NCI-H1092 treated with DMSO at 0.1 percent for 48 hours (cell line): ENCODE data around the gene NANOG.
"Not testable (repeated sequence)": the region's sequence is repeated elsewhere in the genome, so short reads cannot be mapped to it uniquely, and the experiment has no call there.

Source experiments
- DNase-seq: peaks from one replicate; lab custom pipeline; 2025; lab: John Stamatoyannopoulos, UW

NANOG gene

DNA sequence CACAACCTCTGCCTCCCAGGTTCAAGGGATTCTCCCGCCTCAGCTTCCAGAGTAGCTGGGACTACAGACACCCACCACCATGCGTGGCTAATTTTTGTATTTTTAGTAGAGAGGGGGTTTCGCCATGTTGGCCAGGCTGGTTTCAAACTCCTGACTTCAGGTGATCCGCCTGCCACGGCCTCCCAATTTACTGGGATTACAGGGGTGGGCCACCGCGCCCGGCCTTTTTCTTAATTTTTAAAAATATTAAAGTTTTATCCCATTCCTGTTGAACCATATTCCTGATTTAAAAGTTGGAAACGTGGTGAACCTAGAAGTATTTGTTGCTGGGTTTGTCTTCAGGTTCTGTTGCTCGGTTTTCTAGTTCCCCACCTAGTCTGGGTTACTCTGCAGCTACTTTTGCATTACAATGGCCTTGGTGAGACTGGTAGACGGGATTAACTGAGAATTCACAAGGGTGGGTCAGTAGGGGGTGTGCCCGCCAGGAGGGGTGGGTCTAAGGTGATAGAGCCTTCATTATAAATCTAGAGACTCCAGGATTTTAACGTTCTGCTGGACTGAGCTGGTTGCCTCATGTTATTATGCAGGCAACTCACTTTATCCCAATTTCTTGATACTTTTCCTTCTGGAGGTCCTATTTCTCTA lies at the start of gene NANOG:
TSS of gene NANOG (plus strand) at position 519 of the 645 bp plus-strand sequence. CDS start 213 bp downstream, outside the sequence.
- DNase-seq = not testable (repeated sequence)

DNA sequence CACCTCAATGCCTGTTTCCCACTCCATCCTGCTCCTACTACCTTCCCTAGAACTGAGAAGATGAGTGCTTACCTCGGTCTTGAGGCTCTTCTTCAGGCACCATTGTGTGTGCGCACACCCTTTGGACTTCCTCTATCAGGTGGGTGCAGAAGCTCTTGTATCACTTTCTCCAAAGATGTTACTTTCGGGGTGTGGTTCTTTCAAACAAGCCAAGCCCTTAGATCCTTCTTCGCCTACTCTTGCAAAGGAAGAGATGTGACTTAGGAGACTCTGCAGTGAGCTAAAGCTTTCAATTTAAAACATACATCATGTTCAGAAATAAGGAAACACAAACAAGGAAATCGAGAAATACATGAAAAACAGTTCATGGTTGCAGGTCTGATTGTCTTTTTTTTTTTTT lies 42.0 kb upstream of the NANOG start, which contains the start of gene CLEC4C:
TSS of gene CLEC4C (minus strand) at position 130 of the 400 bp plus-strand sequence. CDS start at position 103, 27 bp downstream.
- no peak for DNase-seq

DNA sequence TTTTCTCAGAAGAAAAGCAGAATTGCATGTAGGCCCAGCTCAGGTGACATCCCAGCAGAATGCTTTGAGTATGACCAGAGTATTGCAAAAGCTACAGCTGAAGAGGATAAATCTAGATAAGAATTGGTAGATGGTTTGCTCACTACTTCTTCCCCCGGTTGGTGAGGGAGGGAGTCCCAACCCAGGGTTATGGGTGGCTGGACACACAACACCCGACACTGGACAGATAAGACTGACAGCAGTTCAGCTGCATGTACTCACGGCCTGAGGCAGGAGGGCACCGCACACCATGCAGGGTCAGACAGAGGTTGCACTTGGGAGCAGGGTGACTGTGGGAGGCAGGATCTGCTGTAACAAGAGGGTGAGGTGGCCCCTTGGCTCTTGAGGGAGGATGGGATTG lies 40.4 kb upstream of the NANOG start:
- DNase-seq = no peak

DNA sequence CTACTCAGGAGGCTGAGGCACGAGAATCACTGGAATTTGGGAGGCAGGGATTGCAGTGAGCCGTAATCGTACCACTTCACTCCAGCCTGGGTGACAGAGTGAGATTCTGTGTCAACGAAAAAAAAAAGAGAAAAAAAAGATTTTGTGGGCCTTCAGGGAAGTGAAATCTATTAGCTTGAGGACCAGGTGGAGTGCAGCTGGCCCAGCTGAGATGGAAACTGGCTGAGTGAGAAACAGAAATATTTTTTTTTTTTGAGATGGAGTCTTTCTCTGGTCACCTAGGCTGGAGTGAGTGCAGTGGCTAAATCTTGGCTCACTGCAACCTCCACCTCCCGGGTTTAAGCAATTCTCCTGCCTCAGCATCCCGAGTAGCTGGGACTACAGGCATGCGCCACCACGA lies 39.8 kb upstream of the NANOG start:
- DNase-seq = no peak

DNA sequence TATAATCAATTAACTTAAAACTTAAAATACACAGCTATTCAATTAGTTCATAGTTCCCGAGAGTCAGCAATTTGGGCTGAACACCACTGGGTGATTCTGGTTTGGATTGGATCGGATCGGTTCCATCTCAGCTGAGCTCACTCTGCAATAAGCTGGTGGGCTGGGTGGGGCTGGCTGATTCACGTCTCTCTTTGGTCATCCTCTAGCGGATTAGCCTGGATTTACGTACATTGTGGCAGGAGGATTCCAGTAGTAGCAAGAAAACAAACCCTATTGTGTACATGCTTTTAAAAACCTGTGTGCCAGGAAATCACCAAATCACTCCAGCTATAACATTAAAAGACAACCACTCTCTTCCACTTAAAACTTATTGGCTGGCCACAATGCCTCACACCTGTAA lies 38.9 kb upstream of the NANOG start:
- no peak for DNase-seq

DNA sequence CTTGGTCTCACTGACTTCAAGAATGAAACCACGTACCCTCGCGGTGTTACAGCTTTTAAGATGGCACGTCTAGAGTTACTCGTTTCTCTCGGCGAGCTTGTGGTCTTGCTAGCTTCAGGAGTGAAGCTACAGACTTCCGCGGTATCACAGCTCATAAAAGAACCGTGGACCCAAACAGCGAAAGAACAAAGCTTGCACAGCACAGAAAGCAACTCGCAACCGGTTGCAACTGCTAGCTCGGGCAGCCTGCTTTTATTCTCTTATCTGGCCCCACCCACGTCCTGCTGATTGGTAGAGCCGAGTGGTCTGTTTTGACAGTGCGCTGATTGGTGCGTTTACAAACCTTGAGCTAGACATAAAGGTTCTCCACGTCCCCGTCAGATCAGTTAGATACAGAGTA lies 37.8 kb upstream of the NANOG start:
- no peak for DNase-seq

DNA sequence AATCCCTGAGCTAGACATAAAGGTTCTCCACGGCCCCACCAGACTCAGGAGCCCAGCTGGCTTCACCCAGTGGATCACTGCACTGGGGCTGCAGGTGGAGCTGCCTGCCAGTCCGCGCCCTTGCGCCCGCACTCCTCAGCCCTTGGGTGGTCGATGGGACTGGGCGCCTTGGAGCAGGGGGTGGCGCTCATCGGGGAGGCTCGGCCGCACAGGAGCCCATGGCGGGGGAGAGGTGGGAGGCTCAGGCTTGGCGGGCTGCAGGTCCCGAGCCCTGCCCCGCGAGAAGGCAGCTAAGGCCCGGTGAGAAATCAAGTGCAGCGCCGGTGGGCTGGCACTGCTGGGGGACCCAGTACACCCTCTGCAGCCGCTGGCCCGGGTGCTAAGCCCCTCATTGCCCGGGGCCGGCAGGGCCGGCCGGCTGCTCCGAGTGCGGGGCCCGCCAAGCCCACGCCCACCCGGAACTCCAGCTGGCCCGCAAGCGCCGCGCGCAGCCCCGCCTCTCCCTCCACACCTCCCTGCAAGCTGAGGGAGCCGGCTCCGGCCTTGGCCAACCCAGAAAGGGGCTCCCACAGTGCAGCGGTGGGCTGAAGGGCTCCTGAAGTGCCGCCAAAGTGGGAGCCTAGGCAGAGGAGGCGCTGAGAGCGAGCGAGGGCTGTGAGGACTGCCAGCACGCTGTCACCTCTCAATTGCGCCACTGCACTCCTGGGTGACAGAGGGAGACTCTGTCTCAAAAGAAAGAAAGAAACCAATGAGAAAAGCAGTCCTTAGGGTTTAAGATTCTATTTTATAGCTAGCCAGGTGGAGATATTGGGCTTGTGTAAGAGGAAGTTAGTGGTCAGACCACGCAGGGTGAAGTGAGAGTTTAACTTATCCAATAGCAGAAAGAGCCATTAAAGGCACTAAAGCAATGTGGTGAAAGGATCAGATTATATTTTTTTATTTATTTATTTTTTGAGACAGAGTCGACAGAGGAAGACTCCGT lies 37.0 kb upstream of the NANOG start:
- not testable (repeated sequence) for DNase-seq

DNA sequence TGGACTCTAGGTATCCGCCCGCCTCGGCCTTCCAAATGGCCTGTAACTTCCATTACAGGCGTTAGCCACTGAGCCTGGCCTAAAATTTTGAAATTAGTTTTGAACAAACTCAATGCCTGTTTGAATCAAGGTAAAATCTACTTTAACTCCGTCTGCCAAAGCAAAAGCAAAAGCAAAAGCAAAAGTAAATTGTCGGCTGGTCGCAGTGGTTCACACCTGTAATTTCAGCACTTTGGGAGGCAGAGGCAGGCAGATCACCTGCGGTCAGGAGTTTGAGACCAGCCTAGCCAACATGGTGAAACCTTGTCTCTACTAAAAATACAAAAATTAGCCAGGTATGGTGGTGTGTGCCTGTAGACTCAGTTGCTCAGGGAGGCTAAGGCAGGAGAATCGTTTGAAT lies 33.5 kb upstream of the NANOG start:
- not testable (repeated sequence) for DNase-seq

DNA sequence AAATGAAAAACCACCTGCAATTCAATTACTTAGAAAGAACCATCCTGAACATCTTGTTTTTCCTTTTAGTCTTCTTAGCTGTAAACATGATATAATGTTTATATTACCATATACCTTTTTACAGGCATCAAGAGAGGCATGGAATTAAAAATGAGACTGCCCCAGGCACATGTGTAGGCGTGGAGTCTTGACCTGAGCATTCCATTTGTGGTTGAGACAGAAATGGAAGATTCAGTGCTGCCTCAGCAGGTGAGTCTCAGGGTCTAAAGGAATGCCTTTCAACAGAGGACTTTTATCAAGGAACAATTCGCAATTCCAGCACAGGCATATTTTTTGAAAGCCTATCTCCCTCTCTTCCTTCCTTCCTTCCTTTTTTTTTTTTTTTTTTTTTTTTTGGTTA lies 32.2 kb upstream of the NANOG start:
- no peak for DNase-seq

DNA sequence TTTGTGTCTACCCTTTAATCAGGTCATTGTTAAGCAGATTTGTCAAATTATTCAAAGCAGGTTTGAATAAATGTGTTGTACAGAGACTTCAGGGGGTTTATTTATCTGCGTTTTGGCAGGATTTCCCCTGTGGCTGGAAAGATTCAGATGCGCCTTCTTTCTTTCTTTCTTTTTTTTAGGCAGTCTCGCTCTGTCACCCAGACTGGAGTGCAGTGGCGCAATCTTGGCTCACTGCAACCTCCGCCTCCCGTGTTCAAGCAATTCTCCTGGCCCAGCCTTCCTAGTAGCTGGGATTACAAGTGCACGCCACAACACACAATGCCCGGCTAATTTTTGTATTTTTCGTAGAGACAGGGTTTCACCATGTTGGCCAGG lies 30.4 kb upstream of the NANOG start:
- DNase-seq = no peak

DNA sequence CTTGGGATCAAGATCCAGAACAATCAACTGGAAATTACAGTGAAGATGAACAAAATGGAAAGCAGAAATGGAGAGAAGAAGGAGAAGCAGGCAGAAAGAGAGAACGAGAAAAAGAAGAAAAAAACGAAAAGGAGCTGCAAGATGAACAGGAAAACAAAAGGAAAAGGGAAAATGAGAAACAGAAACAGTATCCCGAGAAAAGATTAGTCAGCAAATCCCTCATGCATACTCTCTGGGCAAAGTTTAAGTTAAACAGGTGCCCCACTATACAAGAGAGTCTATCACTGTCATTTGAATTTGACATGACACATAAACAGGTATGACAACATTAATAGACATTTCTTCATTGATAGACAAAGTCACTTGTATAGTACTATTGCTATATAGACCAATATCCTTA lies 19.2 kb upstream of the NANOG start:
- DNase-seq = no peak

DNA sequence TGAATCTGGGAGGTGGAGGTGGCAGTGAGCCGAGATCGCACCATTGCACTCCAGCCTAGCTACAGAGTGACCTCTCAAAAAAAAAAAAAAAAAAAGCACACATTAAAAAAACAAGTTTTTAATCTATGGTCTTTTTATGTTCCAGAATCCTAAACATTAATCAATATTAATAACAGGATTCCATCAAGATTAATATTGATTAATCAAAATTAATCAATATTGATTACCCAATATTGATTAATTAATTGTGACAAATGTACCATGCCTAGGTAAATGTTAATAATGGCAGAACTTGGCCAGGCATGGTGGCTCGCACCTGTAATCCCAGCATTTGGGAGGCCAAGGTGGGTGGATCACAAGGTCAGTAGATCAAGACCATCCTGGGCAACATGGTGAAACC lies 7.9 kb upstream of the NANOG start:
- no peak for DNase-seq

DNA sequence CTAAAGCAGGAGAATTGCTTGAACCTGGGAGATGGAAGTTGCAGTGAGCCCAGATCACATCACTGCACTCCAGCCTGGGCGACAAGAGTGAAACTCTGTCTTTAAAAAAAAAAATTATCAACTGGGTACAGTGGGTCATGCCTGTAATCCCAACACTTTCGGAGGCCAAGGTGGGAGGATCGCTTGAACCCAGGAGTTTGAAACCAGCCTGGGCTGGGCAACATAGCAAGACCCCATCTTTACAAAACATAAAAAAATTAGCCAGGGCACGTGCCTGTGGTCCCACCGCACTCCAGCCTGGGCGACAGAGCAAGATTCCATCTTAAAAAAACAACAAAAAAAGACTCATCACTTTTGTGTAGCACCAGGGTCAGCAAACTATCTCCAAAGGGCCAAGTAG lies 7.1 kb upstream of the NANOG start:
- DNase-seq = no peak

DNA sequence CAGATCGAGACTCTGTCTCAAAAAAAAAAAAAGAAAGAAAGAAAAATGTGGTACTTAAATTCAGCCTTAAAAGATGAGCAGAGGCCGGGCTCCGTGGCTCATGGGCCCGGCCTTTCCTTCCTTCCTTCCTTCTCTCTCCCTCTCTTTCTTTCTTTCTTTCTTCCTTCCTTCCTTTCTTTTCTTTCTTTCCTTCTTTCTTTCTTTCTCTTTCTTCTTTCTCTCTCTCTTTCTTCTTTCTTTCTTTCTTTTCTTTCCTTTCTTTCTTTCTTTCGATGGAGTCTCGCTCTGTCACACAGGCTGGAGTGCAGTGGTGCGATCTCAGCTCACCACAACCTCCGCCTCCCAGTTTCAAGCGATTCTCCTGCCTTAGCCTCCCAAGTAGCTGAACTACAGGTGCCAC lies 5.8 kb upstream of the NANOG start:
- DNase-seq = not testable (repeated sequence)

DNA sequence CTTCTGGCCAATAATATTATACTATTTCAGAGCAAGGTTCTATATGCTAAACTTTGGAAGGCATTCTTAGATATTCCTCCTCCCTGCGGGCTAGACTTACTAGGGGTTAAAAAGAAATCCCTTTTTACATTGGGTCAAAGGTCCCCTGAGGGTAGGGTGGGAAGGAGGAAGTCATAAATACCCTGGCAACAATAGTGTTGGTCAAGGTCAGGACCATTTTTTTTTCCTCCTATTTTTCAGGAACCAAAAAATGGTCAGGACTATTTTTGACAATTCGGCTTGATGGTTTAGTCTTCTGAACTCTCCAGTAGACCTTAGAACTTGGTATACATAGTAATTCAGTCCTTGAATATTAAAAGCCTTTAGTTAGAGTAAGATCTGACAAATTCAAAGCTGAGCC lies 4.5 kb upstream of the NANOG start:
- DNase-seq = no peak

DNA sequence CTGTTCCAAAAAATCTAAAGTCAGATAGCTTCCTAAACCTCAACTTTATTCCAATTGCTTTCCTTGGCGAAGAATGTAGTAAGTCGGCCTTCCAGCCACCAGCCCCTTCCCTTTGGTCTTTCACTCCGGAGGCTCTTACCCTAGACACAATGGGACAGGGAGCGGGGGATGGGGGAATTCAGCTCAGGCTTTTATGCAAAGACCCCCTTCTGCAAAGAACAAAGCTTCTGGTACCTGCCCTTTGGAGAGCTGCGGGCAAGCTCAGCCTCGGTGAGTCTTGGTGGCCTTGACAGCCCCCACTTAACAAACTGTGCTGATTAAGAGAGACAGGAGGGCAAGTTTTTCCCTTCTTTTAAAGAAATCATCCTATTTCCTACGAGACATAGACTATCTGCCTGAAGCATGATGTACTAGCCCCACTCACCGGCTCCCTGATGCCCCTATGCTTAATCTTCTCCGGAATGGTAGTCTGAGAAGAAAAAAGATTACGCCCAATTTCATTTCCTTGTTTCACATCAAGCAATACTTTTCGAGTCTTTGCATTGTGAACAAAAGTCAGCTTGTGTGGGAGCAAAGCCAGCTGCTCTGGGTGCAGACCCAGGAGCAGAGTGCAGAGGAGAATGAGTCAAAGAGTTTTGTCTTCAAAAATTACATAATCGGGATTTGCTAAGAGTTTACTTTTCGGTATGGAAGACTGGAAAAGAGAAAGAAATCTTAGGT lies 1.5 kb upstream of the NANOG start:
- DNase-seq = no peak

DNA sequence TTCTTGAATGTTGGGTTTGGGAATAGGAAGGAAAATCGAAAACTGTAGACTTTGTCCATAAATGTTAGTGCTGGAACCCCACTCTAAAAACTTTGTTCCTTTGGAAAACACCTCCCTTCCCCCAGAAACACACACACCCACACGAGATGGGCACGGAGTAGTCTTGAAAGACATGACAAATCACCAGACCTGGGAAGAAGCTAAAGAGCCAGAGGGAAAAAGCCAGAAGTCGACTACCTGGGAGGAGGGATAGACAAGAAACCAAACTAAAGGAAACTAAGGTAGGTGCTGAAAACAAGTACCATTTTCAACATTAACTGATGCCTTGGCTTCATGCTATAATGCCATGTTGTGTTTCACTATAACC lies 925 bp upstream of the NANOG start:
- no peak for DNase-seq

DNA sequence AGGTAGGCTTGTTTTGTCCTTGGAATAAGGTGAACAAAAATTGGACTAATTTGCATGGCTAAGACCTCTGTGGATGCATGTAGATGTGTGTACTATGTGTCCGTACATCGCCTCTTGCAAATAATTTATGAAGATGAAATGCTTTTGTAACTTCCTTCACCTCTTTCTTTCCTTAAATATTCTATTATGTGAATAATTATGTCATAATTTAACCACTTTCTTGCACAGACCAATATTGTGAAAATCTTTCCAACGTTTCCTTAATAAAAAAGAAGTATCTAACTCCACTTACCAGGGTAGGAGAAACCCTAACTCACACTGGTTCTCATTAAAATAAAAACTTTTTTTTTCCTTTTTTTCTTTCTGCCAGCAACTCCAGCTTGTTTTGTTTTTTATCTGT lies 4.0 kb downstream of the NANOG start:
- no peak for DNase-seq

DNA sequence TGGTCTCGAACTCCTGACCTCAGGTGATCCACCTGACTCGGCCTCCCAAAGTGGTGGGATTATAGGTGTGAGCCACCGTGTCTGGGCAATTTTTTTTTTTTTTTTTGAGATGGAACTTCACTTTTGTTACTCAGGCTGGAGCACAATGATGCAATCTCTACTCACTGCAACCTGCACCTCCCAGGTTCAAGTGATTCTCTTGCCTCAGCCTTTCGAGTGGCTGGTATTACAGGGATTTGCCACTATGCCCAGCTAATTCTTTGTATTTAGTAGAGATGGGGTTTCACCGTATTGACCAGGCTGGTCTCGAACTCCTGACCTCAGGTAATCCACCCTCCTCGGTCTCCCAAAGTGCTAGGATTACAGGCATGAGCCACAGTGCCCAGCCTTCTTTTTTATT lies 8.1 kb downstream of the NANOG start:
- not testable (repeated sequence) for DNase-seq

DNA sequence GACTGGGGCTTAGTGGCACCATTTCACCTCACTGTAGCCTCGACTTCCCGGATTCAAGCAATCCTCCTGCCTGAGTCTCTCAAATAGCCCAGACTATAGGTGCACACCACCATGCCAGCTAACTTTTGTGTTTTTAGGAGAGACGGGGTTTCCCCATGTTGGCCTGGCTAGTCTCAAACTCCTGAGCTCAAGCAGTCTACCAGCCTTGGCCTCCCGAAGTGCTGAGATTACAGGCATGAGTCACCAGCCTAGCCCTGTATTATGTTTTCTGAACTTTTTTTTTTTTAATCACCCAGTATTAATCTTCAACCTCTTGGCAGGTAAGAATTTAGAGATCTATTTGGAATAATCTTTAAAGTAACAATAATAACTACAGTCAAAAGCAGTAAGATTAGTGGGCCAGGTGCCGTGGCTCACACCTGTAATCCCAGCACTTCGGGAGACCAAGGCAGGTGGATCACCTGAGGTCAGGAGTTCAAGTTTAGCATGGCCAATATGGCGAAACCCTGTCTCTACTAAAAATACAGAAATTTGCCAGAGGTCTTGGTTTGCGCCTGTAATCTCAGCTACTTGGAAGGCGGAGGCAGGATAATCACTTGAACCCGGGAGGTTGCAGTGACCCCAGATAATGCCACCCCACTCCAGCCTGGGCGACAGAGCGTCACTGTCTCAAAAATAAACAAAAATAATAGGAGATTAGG lies 8.6 kb downstream of the NANOG start:
- DNase-seq = no peak

DNA sequence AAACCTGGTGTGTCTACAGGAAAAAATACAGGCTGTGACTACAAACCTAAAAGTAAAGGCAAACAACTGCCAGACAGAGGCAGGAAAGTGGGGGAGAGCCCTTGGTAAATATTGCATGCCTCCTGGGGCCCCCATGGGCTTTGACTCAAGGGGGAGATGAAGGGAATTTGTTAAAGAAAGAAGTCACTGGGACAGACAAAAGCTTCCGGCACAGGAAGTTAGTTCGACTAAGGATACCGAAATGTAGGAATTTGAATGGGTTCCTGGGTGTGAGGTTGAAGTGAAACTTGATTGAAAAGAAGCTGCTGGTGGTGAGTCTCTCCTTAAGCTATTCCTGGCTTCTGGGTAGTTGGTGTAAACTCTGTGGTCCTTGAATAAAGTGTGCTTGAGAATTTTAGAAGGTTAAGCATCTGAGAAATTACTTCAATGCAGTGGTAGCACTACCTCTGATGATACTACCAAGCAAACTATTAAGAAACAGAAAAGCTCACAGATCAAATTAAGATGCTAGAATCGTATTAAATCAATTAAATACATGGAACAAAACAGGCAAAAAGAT lies 9.6 kb downstream of the NANOG start:
- not testable (repeated sequence) for DNase-seq

DNA sequence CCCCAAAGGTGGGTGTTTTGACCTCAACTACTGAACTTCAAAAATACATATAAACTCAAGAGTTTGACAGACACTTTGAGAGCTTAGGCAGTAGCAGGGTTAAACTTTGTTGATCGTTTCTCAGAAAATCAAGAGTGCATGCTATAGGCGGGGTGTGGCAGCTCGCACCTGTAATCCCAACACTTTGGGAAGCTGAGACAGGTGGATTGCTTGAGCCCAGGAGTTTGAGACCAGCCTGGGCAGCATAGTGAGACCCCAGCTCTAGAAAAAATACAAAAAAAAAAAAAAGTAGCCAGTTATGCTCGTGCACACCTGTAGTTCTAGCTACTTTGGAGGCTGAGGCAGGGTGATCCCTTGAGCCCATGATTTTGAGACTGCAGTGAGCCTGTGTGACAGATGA lies 12.3 kb downstream of the NANOG start:
- DNase-seq = no peak
